ENCODE data around the gene RAD21L1.
"Not testable (repeated sequence)": the region's sequence is repeated elsewhere in the genome, so short reads cannot be mapped to it uniquely, and the experiment has no call there.

Gene RAD21L1

GRCh38 chr20:1229541-1229940 lies 3.7 kb downstream of the RAD21L1 start:
- DNase-seq (ENCODE audit: low spot score): no peak

- DNase-seq (ENCODE audit: low spot score): no peak
Observed at GRCh38 chr20:1232286-1233111, 6.7 kb downstream of the RAD21L1 start.

DNA sequence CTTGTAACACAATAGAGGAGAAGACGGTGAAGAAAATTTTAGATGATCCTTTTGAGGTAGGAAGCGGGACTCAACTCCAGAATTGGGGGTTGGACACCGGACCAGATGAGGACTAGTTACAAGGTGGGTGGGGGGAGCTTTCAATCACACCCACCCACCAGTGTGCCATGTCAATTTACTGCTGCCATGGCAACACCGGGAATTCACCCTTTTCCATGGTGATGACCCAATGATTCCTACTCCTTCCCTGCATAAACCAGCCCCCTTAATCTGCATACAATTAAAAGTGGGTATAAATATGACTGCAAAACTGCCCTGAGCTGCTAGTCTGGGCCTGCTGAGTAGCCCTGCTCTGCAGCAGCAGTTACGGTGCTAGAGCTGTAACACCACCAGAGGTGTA lies 14.7 kb downstream of the RAD21L1 start:
- DNase-seq (ENCODE audit: low spot score): no peak

DNA sequence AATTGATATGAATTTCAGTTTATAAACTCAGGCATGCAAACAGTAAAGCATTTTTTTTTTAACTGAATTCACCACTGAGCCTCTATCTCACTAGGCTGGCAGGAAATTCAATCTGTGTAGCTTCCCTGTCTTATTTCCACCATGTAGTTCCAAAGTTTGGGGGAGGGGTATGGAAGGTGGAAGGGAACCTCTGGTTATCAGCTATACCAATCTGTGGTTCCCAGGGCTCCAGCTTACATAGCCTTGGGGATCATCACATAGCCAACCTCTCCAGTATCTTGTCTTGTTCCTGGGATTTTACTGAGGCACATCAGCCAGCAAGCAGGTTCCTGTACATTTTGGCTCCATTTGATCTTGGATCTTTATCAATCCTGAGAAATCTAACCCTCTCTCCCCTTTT lies 15.6 kb downstream of the RAD21L1 start:
- DNase-seq (ENCODE audit: low spot score): no peak

- no peak for DNase-seq (ENCODE audit: low spot score)
Observed at GRCh38 chr20:1242099-1242498, 16.3 kb downstream of the RAD21L1 start.

GRCh38 chr20:1242530-1242929 lies 16.7 kb downstream of the RAD21L1 start:
- DNase-seq (ENCODE audit: low spot score): no peak

DNA sequence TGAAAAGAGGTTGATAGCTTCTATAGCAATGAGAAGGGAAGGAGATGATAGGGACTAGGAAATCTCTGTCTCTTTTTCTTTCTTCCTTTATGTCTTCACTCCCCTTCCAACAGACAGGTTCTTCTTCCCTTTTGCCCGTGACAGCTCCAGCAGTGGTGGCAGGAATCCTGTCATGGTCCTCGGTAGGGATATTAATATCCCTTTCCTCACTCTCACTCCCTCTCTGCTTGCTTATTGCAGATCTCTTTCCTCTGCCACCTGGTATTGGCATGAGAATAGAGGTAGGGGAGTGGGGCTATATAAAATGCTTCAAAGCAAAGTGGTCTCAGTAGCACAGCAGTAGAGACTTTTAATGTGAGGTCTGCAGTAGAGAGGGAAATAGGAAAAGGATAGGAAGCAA lies 19.7 kb downstream of the RAD21L1 start:
- no peak for DNase-seq (ENCODE audit: low spot score)

DNA sequence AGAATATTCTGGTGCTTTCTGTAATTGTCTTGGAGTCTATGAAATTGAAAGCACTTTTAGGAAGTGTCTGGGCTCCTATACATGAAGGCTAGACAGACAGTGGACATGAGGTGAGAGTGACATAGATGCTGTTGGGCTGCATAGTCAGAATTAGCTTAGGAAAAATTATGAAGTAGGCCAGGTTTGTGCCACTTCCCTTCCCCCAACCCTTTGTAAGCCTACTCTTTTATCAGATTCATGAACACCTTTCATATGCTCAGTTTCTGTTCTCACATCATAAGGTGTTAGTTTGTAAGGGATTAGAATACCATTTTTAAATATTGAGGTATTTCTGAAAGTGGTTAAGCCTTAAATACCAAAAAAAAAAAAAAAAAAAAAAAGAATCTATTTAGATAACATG lies 21.8 kb downstream of the RAD21L1 start:
- no peak for DNase-seq (ENCODE audit: low spot score)

DNA sequence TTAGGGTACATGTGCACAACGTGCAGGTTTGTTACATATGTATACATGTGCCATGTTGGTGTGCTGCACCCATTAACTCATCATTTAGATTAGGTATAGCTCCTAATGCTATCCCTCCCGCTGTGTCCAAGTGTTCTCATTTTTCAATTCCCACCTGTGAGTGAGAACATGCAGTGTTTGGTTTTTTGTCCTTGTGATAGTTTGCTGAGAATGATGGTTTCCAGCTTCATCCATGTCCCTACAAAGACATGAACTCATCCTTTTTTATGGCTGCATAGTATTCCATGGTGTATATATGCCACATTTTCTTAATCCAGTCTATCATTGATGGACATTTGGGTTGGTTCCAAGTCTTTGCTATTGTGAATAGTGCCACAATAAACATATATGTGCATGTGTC lies 24.4 kb downstream of the RAD21L1 start:
- not testable (repeated sequence) for DNase-seq (ENCODE audit: low spot score)

GRCh38 chr20:1252416-1252815 lies 26.6 kb downstream of the RAD21L1 start:
- DNase-seq (ENCODE audit: low spot score): no peak

GRCh38 chr20:1254254-1254653 lies 28.4 kb downstream of the RAD21L1 start:
- DNase-seq (ENCODE audit: low spot score): no peak

DNA sequence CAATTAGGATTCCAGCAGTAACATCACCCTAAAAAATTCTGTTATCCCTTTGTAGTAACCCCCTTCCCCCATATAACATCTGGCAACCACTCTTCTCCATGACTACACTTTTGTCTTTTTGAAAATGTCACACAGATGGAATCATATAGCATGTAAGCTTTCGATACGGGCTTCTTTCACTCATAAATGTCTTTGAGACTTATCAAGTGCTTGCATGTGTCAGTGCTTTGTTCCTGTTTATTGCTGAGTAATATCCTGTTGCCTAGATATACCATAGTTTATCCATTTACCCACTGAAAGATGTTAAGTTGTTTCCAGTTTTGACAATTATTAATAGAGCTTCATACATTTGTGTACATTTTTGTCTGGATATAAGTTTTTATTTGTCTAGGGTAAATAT lies 29.8 kb downstream of the RAD21L1 start:
- DNase-seq (ENCODE audit: low spot score): no peak

DNA sequence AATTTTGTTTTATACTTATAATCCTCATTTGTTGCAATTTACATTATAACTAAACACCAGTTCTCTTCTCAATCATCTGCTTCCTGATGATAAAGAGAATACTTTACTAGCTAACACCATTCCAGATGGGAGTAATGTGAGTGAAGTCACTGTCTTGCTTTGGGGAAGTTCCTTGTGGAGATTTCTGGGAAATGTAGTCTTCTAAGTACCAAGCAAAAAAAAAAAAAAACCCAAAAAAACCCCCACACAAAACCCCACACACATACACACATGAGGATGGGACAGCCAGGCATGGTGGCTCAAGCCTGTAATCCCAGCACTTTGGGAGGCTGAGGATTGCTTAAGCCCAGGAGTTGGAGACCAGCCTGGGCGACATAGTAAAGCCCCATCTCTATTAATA lies 38.0 kb downstream of the RAD21L1 start:
- no peak for DNase-seq (ENCODE audit: low spot score)

DNA sequence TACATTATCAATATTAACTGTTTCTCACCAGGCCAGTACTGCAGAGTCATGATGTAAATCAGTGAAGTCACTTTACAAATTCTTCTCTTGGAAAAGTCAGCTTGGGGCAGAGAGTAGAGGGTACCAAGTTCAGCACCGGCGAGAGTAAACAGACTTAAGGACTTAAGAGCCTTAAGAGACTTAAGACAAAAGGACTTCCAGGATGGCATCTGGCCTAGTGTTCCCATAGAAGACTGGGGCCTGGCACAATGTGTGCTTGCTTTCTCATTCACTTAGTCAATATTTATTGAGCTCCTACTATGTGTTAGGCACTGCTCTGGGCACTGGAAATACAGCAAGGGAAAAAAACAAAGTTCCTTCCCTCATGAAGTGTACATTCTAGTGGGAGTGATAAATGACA lies 38.9 kb downstream of the RAD21L1 start:
- no peak for DNase-seq (ENCODE audit: low spot score)

DNA sequence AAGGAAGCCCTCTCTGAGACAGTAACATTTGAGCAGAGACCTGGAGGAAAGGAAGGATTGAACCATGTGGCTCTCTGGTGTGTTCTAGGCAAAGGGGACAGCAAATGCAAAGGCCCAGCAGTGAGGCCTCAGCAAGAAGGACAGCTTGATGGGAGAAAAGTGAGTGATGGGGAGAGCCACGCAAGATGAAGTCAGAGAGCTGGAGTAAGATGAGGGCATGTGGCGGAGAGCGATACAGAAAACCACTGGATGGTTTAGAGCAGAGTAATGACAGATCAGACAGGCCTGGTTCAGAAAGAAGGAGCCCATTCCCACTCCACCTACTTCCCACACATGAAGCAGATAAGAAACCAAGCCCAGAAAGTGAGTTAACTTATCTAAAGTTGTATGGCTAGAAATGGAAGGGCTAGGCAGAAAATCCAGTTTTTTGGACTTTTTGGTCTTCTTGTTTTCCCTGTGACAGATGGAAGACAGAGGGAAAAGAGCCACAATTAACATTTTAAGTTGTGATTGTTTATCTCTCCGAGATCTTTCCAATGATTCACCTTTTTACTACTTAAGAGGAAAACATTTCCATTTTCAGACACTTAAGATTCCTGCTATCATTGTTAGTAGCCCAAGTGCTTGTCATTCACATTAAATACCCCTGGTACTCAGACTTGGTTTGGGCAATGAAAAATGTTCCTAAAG lies 39.5 kb downstream of the RAD21L1 start:
- DNase-seq (ENCODE audit: low spot score): no peak

GRCh38 chr20:1265916-1266166 lies 40.0 kb downstream of the RAD21L1 start:
- no peak for DNase-seq (ENCODE audit: low spot score)

- DNase-seq (ENCODE audit: low spot score): peak; percentile 73
Observed at GRCh38 chr20:1266167-1266973, 40.5 kb downstream of the RAD21L1 start, which contains the start of gene SNPH. TSS of gene SNPH (plus strand) at chr20:1266294. CDS start at chr20:1296240, 29,946 bp downstream.

GRCh38 chr20:1267161-1267560 lies 41.3 kb downstream of the RAD21L1 start:
- no peak for DNase-seq (ENCODE audit: low spot score)

- DNase-seq (ENCODE audit: low spot score): no peak
Observed at GRCh38 chr20:1267809-1268374, 42.0 kb downstream of the RAD21L1 start.

DNA sequence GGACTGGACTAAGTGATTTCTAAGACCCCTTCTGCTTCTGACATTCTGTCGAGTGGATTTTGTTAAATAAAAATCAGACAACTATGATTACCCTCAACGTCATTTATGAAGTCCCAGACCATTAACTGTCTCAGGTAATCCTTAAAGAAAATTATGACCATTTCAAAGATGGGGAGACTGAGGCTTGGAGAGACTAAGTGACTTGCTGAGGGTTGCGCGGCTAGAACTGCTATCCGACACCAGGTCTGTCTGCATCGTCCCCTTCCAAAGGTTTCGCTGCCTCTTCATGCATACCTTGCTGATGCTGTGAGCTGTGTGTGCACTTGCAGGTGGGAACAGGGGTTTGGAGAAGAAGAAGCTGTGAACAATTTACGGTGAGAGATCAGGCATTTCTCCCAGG lies 43.4 kb downstream of the RAD21L1 start:
- no peak for DNase-seq (ENCODE audit: low spot score)

- no peak for DNase-seq (ENCODE audit: low spot score)
Observed at GRCh38 chr20:1269850-1270249, 44.0 kb downstream of the RAD21L1 start.

- no peak for DNase-seq (ENCODE audit: low spot score)
Observed at GRCh38 chr20:1272368-1273100, 46.7 kb downstream of the RAD21L1 start.
